ENCODE measurements around the gene UBE4B. TPM values are rescaled to one million over a fixed set of nuclear protein-coding genes. Genes with fewer than 3 reads are reported as not detected.
A peak's percentile ranks its signal among the peaks of the same experiment; 100 is the strongest.

The UBE4B gene
- polyA plus RNA-seq, 2 of the 4 experiments (the other 2 are of a cell fraction), result 13.5 to 15.1 TPM

DNA sequence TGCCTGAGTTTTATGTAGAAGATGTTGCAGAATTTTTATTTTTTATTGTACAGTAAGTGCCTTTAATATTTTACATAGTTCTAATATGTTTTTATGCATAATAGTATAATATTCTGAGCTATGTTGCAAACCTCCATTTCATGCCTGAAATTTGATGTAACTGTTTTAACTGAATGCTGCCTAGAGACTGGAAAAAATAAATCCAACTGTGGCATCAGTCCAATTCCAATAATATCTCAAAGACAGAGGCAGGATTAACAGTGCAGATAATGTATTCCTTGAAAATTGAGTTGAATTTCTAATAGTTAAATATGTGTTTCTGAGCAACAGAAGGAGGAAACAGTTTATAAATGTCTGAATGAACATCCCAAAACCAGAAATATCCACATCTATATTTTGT, 116.5 kb downstream of the UBE4B start:
- ATAC-seq (no peak), FAIRE-seq (no peak), DNase-seq (ENCODE audit: low read depth in 1 of 2, low spot score in 1 of 2) (no peak)
- ChIA-PET CTCF (no interaction called here), POLR2A (no interaction called here)
- Histone ChIP-seq H3K9me3 (no peaks in the 10 kb centered on the region), H3K4me2 (no peak overlapping the region), H3K27ac (no peak overlapping the region), H3K4me1 (no peaks in the 10 kb centered on the region), H3K4me3 (no peak overlapping the region)
- TF ChIP-seq ATOH8 (CRISPR knock-in tag; IDR thresholded peaks at IDR 0.05; ENCODE audit: low read depth) (no peak), JUNB (IDR thresholded peaks at IDR 0.05) (no peak), BCL3 (IDR thresholded peaks at IDR 0.05) (no peak), CTCF (IDR thresholded peaks at IDR 0.05) (no peak), SMC3 (IDR thresholded peaks at IDR 0.05) (no peak)

DNA sequence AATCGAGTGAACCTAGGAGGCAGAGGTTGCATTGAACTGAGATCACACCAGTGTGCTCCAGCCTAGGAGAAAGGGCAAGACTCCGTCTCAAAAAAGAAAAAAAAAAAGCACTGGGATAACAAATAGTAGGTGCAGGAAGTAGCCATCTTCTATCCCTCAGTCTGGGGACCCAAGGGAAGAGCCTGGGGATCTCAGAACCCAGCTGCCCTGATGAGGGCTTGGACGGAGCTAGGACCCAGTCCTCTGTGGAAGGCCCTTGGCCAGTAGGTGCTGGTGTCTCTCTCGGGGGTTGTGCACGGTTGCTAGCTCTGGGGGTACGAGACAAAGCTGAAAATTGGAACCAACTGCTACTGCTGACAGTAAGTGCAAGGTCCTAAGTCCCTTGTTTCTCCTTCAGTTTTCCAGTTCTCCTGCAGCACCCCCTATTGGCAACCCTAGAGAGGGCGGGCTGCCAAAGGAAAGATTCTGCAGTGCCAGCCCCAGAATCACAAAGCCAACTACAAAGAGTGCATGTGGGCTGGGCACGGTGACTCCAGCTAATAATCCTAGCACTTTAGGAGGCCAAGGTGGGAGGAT, 120.0 kb downstream of the UBE4B start:
- 81% methylated on average over 8 of the region's 8 CpGs for WGBS (ENCODE audit: missing lambda C conversion rate)
- DNase-seq (ENCODE audit: low read depth in 1 of 2, low spot score in 1 of 2) (peak; percentile 15 to 45), FAIRE-seq (no peak), ATAC-seq (peak; percentile 50 to 82; a peak in 4 of 6 replicates)
- TF ChIP-seq E2F6 (IDR thresholded peaks at IDR 0.05; ENCODE audit: borderline replicate concordance, low read depth) (no peak), RAD21 (conservative IDR thresholded peaks at IDR 0.05 in 1 of 2, IDR thresholded peaks at IDR 0.05 in 1 of 2) (peak; percentile 48 to 72; a peak in 4 of 5 replicates), CTCF (IDR thresholded peaks at IDR 0.05) (peak; percentile 38)
- ChIA-PET POLR2A (no interaction called here), CTCF (interaction anchor here (0.5 to 3.4 kb wide), 15 partner anchors 10 to 530 kb away, joined by 3 to 17 read pairs (median 3); no protein-coding TSS in a partner anchor)
- Histone ChIP-seq H3K9me3 (no peaks in the 10 kb centered on the region), H3K4me2 (no peak overlapping the region), H3K27ac (no peak overlapping the region), H3K4me1 (no peaks in the 10 kb centered on the region), H3K4me3 (no peak overlapping the region)

DNA sequence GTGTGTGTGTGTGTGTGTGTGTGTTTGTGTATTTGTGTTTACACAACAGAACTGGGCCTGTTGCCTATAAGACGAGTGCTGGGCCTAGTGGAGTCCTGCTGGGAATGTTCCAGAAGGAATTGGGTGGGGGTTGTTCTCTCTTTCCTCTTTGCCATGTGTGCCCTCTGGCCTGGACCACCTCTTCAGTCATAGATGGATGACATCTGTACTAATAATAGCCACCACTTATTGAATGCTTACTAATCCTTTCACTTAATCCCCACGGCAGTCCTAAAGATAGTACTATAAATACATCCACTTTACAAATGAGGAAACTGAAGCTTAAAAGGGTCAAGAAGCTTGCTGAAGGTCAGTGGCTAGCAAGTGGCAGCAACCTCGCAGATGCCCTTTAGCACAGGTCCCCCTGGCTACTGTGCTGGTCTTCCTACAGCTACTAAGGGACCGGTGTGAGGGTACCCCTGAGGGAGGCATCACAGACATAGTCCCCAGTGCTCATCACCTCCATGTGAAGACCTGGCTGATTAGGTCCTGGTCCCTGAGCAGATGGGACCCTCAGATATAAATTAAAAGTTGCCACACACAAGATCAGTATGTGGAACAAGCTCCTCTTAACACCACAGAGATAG, 122.4 kb downstream of the UBE4B start:
- ATAC-seq (no peak), DNase-seq (ENCODE audit: low read depth in 1 of 2, low spot score in 1 of 2) (no peak), FAIRE-seq (no peak)
- WGBS (ENCODE audit: missing lambda C conversion rate), result 80% methylated on average over 4 of the region's 4 CpGs
- no peaks in the 10 kb centered on the region for H3K9me3 ChIP-seq
- CTCF ChIA-PET, result interaction anchor here (0.6 to 1.7 kb wide), 3 partner anchors 19 to 122 kb away, joined by 3 read pairs; partner anchors contain the start of gene UBE4B
- H3K27ac ChIP-seq, result no peak overlapping the region
- H3K4me2 ChIP-seq, result no peak overlapping the region
- H3K4me1 ChIP-seq, result no peaks in the 10 kb centered on the region
- H3K4me3 ChIP-seq, result no peak overlapping the region
- POLR2A ChIA-PET, result no interaction called here
- TF ChIP-seq RFX5 (IDR thresholded peaks at IDR 0.05), result no peak
- TF ChIP-seq MAX (IDR thresholded peaks at IDR 0.05), result no peak
- no peak for TF ChIP-seq EHF (CRISPR knock-in tag; IDR thresholded peaks at IDR 0.05)
- no peak for TF ChIP-seq CTCF (IDR thresholded peaks at IDR 0.05)
- TF ChIP-seq EP300 (IDR thresholded peaks at IDR 0.05), result no peak
- no peak for TF ChIP-seq SREBF2 (IDR thresholded peaks at IDR 0.05)
- no peak for TF ChIP-seq RAD21 (conservative IDR thresholded peaks at IDR 0.05 in 1 of 2, IDR thresholded peaks at IDR 0.05 in 1 of 2)
- no peak for TF ChIP-seq RCOR1 (IDR thresholded peaks at IDR 0.05; ENCODE audit: low read depth, low read length)
- TF ChIP-seq FOXS1 (CRISPR knock-in tag; IDR thresholded peaks at IDR 0.05), result no peak
- TF ChIP-seq, protein P1, sequence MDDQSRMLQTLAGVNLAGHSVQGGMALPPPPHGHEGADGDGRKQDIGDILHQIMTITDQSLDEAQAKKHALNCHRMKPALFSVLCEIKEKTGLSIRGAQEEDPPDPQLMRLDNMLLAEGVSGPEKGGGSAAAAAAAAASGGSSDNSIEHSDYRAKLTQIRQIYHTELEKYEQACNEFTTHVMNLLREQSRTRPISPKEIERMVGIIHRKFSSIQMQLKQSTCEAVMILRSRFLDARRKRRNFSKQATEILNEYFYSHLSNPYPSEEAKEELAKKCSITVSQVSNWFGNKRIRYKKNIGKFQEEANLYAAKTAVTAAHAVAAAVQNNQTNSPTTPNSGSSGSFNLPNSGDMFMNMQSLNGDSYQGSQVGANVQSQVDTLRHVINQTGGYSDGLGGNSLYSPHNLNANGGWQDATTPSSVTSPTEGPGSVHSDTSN (IDR thresholded peaks at IDR 0.05), result no peak
- no peak for TF ChIP-seq HOXB13 (CRISPR knock-in tag; IDR thresholded peaks at IDR 0.05; ENCODE audit: low read depth)
- TF ChIP-seq MAFK (IDR thresholded peaks at IDR 0.05; ENCODE audit: partially characterized antibody), result no peak
- no peak for TF ChIP-seq ZNF302 (CRISPR knock-in tag; IDR thresholded peaks at IDR 0.05)
- no peak for TF ChIP-seq ATOH8 (CRISPR knock-in tag; IDR thresholded peaks at IDR 0.05; ENCODE audit: low read depth)
- no peak for TF ChIP-seq RNF2 (IDR thresholded peaks at IDR 0.05; ENCODE audit: borderline replicate concordance, low read depth)
